ENCODE measurements around the gene DPCD.

DNA sequence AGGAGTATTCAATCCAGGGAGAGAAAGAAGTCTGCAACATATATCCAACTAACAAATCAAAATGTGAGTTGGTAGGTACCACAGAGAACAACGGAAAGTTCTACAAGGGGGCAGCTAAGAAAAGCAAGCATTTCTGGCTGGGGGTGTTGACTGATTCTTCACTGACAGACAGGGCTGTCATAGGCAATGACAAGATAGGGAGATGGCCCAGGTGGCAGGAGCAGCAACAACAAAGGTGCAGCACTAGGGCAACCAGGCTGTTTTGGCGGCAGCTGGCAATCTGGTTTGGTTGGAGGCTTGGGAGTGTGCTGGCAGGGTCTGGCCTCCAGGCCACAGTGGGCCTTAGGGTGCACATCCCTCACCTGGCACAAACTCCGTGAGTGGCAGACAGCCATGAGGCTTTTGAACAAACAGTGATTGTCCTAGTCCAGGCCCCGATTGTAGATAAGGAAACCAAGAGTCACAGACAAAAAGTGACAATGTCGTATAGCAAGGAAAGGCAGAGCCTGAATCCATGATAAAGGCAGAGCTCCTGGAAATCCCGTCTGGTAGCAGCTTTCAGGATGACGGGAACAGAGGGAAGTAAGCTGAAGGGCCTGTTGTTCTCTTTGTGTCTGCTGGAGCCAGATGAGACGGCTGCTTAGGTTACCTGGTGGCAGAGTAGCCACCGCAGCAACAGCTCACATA, 28.4 kb downstream of the DPCD start:
- TF ChIP-seq TAF1 (IDR thresholded peaks at IDR 0.05; ENCODE audit: low read depth, low read length) (no peak), POLR2A (IDR thresholded peaks at IDR 0.05; ENCODE audit: low read depth, low read length) (no peak), SPI1 (IDR thresholded peaks at IDR 0.05; ENCODE audit: low read depth, low read length) (no peak), POLR2AphosphoS5 (IDR thresholded peaks at IDR 0.05; ENCODE audit: low read depth, low read length) (no peak), POU2F2 (IDR thresholded peaks at IDR 0.05; ENCODE audit: low read depth, low read length) (no peak)

Data from GM12891 (cell line).